Myometrial cell (primary cell): ENCODE data around the gene LACTBL1. TPM values are rescaled to one million over a fixed set of nuclear protein-coding genes. Genes with fewer than 3 reads are reported as not detected.

Source experiments
- total RNA-seq: library from RNA; depleted of rRNA; stranded (reverse); fragments of >200 nt; gene quantifications from 2 replicates; pipeline ENCODE4 v1.2.3, GENCODE V29; 2015

Gene LACTBL1, protein sequence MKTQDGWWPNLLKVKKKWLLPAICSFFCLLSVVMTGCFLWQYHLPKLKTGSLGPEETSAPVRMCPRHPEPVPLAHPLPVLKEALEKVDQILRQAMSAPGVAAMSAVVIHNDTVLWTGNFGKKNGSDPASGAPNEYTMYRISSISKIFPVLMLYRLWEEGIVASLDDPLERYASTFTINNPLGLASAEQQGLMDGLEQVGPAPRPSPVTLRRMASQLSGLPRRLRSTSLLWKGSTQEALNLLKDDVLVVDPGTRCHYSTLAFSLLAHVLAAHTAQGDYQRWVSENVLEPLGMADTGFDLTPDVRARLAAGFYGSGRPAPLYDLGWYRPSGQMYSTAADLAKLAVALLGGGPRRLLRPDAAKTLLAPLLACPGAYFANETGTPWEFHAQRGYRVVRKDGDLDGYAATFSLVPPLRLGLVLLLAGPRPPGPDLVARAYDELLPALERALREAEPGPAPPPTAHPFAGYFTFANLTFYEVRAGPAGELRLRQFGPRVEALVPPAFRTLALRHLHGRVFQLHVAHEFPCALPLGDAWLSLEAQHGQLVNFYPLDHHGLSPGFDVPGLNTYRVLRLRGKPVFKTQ
- not detected in 2 replicates for total RNA-seq

DNA sequence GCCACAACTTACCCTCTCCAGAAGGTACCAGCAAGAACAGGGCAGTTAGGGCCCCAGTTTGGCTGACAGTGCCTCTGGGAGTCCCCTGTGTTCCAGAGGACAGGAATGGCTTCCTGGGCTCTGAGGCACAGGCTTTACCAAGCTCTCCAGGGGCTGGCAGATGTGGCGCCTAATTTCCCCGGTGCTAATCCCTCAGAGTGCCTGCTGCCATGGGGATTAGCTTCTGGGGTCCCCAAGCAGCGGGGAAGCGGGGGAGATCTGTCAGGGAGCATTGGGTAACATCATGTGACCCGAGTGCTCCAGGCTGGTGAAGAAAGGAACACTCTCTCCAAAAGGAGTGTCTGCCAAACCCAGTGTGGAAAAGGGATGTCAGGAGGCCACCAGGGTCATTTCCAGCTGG, at the start of gene LACTBL1:
Gene LACTBL1 (minus strand): TSS at position 107 of the 400 bp plus-strand sequence. CDS start 550 bp downstream, outside the sequence.

DNA sequence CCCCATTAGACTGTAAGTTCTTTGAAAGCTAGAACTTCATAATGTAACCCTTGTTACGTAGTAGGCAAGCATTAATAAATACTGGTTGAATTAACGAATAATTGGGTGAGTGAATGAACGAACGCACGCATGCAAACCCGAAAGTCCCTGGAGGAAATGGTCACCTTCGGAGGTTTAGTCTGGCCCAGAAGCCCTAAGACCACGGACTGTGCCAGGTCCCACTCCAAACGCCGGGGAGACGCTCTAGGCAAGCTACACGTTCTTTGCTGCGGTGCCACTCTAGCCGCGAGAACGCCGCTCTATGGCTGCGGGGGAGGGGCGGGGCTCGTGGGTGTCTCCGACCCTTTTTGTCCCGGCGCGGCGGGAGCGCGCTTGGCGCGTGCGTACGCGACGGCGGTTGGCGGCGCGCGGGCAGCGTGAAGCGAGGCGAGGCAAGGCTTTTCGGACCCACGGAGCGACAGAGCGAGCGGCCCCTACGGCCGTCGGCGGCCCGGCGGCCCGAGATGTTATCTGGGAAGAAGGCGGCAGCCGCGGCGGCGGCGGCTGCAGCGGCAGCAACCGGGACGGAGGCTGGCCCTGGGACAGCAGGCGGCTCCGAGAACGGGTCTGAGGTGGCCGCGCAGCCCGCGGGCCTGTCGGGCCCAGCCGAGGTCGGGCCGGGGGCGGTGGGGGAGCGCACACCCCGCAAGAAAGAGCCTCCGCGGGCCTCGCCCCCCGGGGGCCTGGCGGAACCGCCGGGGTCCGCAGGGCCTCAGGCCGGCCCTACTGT, 46.6 kb upstream of the LACTBL1 start, which contains the start of gene KDM1A:
Gene KDM1A (plus strand): TSS at position 375 of the 769 bp plus-strand sequence. CDS start 129 bp downstream, at position 504.

Other genes with a start within 250 kb of the LACTBL1 start
- gene TEX46, start 43.0 kb upstream of the LACTBL1 start, total RNA-seq, result not detected in 2 replicates
- 82.2 and 93.4 TPM in 2 replicates for gene KDM1A, start 46.6 kb upstream of the LACTBL1 start, total RNA-seq
- 16.1 and 20.8 TPM in 2 replicates for gene LUZP1, start 196.0 kb upstream of the LACTBL1 start, total RNA-seq
- gene HTR1D, start 244.6 kb upstream of the LACTBL1 start, total RNA-seq, result not detected in 2 replicates